ENCODE measurements around the gene CLCN5.

CLCN5 gene

GRCh38 chrX:50088645-50089044 lies 166.2 kb downstream of the CLCN5 start:
- no peak overlapping the region for H3K27ac ChIP-seq
- no peaks in the 10 kb centered on the region for H3K36me3 ChIP-seq (replicated peaks)
- TF ChIP-seq CTCF (IDR thresholded peaks at IDR 0.05; ENCODE audit: low read depth, low read length, missing control alignments), result no peak
- H3K4me3 ChIP-seq (ENCODE audit: low read depth, low read length), result no peak overlapping the region
- no peaks in the 10 kb centered on the region for H3K27me3 ChIP-seq (replicated peaks)
- in situ Hi-C loops (cut with HindIII; ENCODE audit: low pct_ligation_motif_present, low sequenced_read_pairs), result no loop called here
- no peak for DNase-seq

DNA sequence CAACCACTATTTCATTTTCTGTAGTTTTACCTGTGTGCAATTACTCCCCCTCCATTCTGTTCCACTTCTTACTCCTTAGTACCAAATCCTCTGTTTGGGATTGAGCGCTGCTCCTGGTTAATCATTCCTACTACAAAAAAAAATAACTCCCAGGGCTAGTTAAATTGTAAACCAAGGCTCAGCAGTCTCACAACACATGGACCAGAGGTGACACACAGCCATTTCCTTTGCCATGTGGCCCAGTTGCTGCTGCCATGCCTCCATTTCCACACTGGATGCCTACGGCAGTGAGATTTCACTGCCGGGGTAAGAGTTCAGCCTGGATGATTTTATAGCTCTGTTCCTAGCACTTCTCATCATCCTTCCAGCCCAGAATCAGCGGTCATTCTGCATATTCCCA lies 171.2 kb downstream of the CLCN5 start:
- Histone ChIP-seq H3K27me3 (replicated peaks) (no peaks in the 10 kb centered on the region), H3K27ac (no peak overlapping the region), H3K4me3 (ENCODE audit: low read depth, low read length) (no peak overlapping the region), H3K36me3 (replicated peaks) (no peaks in the 10 kb centered on the region)
- in situ Hi-C loops (cut with HindIII; ENCODE audit: low pct_ligation_motif_present, low sequenced_read_pairs), result no loop called here
- no peak for DNase-seq
- no peak for TF ChIP-seq CTCF (IDR thresholded peaks at IDR 0.05; ENCODE audit: low read depth, low read length, missing control alignments)

DNA sequence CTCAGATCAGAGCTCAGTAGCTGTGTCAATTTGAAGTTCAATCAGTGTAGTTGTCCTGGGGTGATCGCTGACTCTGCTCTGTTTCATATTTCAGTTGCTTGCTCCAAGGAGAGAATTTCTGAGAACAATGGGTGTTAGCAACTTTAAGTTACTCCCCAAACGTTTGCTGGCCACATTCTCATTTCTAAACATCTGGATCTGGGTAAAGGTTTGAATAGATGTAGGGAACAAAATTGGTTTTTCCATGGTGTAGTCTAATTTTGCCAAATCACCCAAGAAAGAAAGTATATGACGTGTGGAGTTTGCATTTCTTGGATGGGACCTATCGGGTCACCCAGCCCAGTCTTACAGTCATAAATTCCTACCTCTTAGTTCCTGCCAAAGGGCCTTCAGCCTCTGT lies 174.7 kb downstream of the CLCN5 start:
- no peak for DNase-seq
- Histone ChIP-seq H3K36me3 (replicated peaks) (no peaks in the 10 kb centered on the region), H3K27me3 (replicated peaks) (no peaks in the 10 kb centered on the region), H3K4me3 (ENCODE audit: low read depth, low read length) (no peak overlapping the region), H3K27ac (no peak overlapping the region)
- TF ChIP-seq CTCF (IDR thresholded peaks at IDR 0.05; ENCODE audit: low read depth, low read length, missing control alignments), result no peak
- in situ Hi-C loops (cut with HindIII; ENCODE audit: low pct_ligation_motif_present, low sequenced_read_pairs), result no loop called here

DNA sequence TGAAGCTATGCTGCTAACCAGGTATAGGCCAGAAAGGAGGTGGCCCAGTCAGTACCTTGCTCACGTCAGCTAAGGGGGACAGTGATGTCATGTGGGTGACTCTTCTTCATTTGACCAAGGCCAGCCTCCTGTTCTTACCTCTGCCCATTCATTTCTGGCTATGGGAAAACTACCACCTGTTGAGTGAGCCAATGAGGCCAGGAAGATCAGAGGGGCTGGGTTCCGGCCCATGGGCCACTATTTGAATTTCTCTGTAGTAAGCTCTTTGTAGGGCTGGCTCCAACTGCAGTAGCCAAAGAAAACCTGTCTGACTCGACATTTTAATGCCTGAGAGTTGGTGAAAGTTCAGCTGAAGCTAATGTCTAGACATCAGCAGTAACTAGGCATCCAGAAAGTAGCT lies 175.8 kb downstream of the CLCN5 start:
- in situ Hi-C loops (cut with HindIII; ENCODE audit: low pct_ligation_motif_present, low sequenced_read_pairs), result no loop called here
- no peaks in the 10 kb centered on the region for H3K27me3 ChIP-seq (replicated peaks)
- no peaks in the 10 kb centered on the region for H3K36me3 ChIP-seq (replicated peaks)
- no peak for DNase-seq
- no peak overlapping the region for H3K27ac ChIP-seq
- no peak overlapping the region for H3K4me3 ChIP-seq (ENCODE audit: low read depth, low read length)
- TF ChIP-seq CTCF (IDR thresholded peaks at IDR 0.05; ENCODE audit: low read depth, low read length, missing control alignments), result no peak

GRCh38 chrX:50098749-50099148 lies 176.4 kb downstream of the CLCN5 start:
- in situ Hi-C loops (cut with HindIII; ENCODE audit: low pct_ligation_motif_present, low sequenced_read_pairs), result no loop called here
- DNase-seq, result no peak
- Histone ChIP-seq H3K27ac (no peak overlapping the region), H3K27me3 (replicated peaks) (no peaks in the 10 kb centered on the region), H3K4me3 (ENCODE audit: low read depth, low read length) (no peak overlapping the region), H3K36me3 (replicated peaks) (no peaks in the 10 kb centered on the region)
- no peak for TF ChIP-seq CTCF (IDR thresholded peaks at IDR 0.05; ENCODE audit: low read depth, low read length, missing control alignments)

GRCh38 chrX:50099331-50099730 lies 176.9 kb downstream of the CLCN5 start:
- DNase-seq, result no peak
- in situ Hi-C loops (cut with HindIII; ENCODE audit: low pct_ligation_motif_present, low sequenced_read_pairs), result no loop called here
- TF ChIP-seq CTCF (IDR thresholded peaks at IDR 0.05; ENCODE audit: low read depth, low read length, missing control alignments), result no peak
- H3K27ac ChIP-seq, result no peak overlapping the region
- H3K27me3 ChIP-seq (replicated peaks), result no peaks in the 10 kb centered on the region
- H3K4me3 ChIP-seq (ENCODE audit: low read depth, low read length), result no peak overlapping the region
- no peaks in the 10 kb centered on the region for H3K36me3 ChIP-seq (replicated peaks)
